ENCODE results near the gene TCP11L2.

Gene TCP11L2

GRCh38 chr12:106327309-106327869, 24.9 kb downstream of the TCP11L2 start:
- TF ChIP-seq REST (IDR thresholded peaks at IDR 0.05; ENCODE audit: insufficient replicate concordance, low read depth) (no peak), CTCF (IDR thresholded peaks at IDR 0.05; ENCODE audit: insufficient read depth, low read length) (no peak), GABPA (IDR thresholded peaks at IDR 0.05; ENCODE audit: low read depth) (no peak), SPI1 (IDR thresholded peaks at IDR 0.05; ENCODE audit: borderline replicate concordance, low read depth) (no peak), POLR2AphosphoS5 (IDR thresholded peaks at IDR 0.05; ENCODE audit: low read depth) (no peak)
- no peak for DNase-seq (ENCODE audit: low read depth in 1 of 2, low spot score in 1 of 2)
- no peak overlapping the region for H3K4me3 ChIP-seq (replicated peaks; ENCODE audit: insufficient read depth, low read length)

GRCh38 chr12:106328735-106329134, 26.2 kb downstream of the TCP11L2 start:
- peaks cover 2% of the 10 kb centered on the region for H3K27me3 ChIP-seq (ENCODE audit: insufficient read depth, poor library complexity, severe bottlenecking)
- no peak overlapping the region for H3K27ac ChIP-seq (replicated peaks)
- DNase-seq (ENCODE audit: low read depth in 1 of 2, low spot score in 1 of 2) = no peak
- TF ChIP-seq GABPA (IDR thresholded peaks at IDR 0.05; ENCODE audit: low read depth) (no peak), CTCF (IDR thresholded peaks at IDR 0.05; ENCODE audit: insufficient read depth, low read length) (no peak), POLR2AphosphoS5 (IDR thresholded peaks at IDR 0.05; ENCODE audit: low read depth) (no peak), SPI1 (IDR thresholded peaks at IDR 0.05; ENCODE audit: borderline replicate concordance, low read depth) (no peak), REST (IDR thresholded peaks at IDR 0.05; ENCODE audit: insufficient replicate concordance, low read depth) (no peak)
- no peak overlapping the region for H3K4me3 ChIP-seq (replicated peaks; ENCODE audit: insufficient read depth, low read length)

More at GRCh38 chr12:106327309-106327869, 24.9 kb downstream of the TCP11L2 start:
- no peak overlapping the region for H3K27ac ChIP-seq (replicated peaks)
- peaks cover 2% of the 10 kb centered on the region for H3K27me3 ChIP-seq (ENCODE audit: insufficient read depth, poor library complexity, severe bottlenecking)

GRCh38 chr12:106329231-106329982, 26.9 kb downstream of the TCP11L2 start:
- Histone ChIP-seq H3K4me3 (replicated peaks; ENCODE audit: insufficient read depth, low read length) (no peak overlapping the region), H3K27ac (replicated peaks) (no peak overlapping the region), H3K27me3 (ENCODE audit: insufficient read depth, poor library complexity, severe bottlenecking) (peaks cover 2% of the 10 kb centered on the region)
- DNase-seq (ENCODE audit: low read depth in 1 of 2, low spot score in 1 of 2) = no peak
- TF ChIP-seq REST (IDR thresholded peaks at IDR 0.05; ENCODE audit: insufficient replicate concordance, low read depth) (no peak), GABPA (IDR thresholded peaks at IDR 0.05; ENCODE audit: low read depth) (no peak), POLR2AphosphoS5 (IDR thresholded peaks at IDR 0.05; ENCODE audit: low read depth) (no peak), CTCF (IDR thresholded peaks at IDR 0.05; ENCODE audit: insufficient read depth, low read length) (no peak), SPI1 (IDR thresholded peaks at IDR 0.05; ENCODE audit: borderline replicate concordance, low read depth) (no peak)

All from HL-60 (cell line).